Sigmoid colon (tissue), 7 donors: ENCODE results near the gene RSAD1. TPM values are rescaled to one million over a fixed set of nuclear protein-coding genes. Genes with fewer than 3 reads are reported as not detected.

Source experiments
- DNase-seq: peaks from one replicate; pipeline ENCODE4 v3.0.0-alpha.2; 2019
- H3K27ac ChIP-seq, 4 donors: fragments of 200-600 bp; sonication (generic); one replicate each; pipeline ENCODE4 v1.5.1; 2016 to 2019; ENCODE audit warnings: mild to moderate bottlenecking in 1 of 4
- H3K27me3 ChIP-seq, 3 donors: fragments of 200-600 bp; sonication (generic); one replicate each; pipeline ENCODE4 v1.5.1; 2019; ENCODE audit warnings: mild to moderate bottlenecking in 1 of 3
- H3K36me3 ChIP-seq, 4 donors: fragments of 200-600 bp; sonication (generic); one replicate each; pipeline ENCODE4 v1.5.1; 2016 to 2019
- H3K4me1 ChIP-seq, 4 donors: fragments of 200-600 bp; sonication (generic); one replicate each; pipeline ENCODE4 v1.5.1; 2017 to 2019
- H3K4me3 ChIP-seq, 4 donors: fragments of 200-600 bp; sonication (generic); one replicate each; pipeline ENCODE4 v1.5.1; 2017 to 2019; ENCODE audit warnings: mild to moderate bottlenecking in 2 of 4, moderate library complexity in 1 of 4
- H3K9me3 ChIP-seq, 4 donors: fragments of 200-600 bp in 3 of 4; sonication (generic) in 3 of 4; one replicate each; pipeline versions ENCODE4 v1.5.1 to v1.6.1; 2013 to 2019
- CTCF ChIP-seq, 4 experiments: fragments of 450-650 bp in 3 of 4; fragments of 200-600 bp in 1 of 4; IDR thresholded peaks; one replicate each; pipeline ENCODE4 v1.5.1; 2016 to 2019; ENCODE audit warnings: antibody characterized with exemption in 4 of 4, mild to moderate bottlenecking in 3 of 4, moderate library complexity in 2 of 4
- EP300 ChIP-seq, 4 donors: sonication (generic); formaldehyde crosslinking; IDR thresholded peaks; one replicate each; pipeline ENCODE4 v1.6.1; 2017; ENCODE audit warnings: antibody characterized with exemption in 4 of 4
- POLR2A ChIP-seq, 2 donors: fragments of 450-650 bp; IDR thresholded peaks; one replicate each; pipeline ENCODE4 v1.6.1; 2016; ENCODE audit warnings: antibody characterized with exemption in 2 of 2, mild to moderate bottlenecking in 2 of 2, moderate library complexity in 2 of 2
- POLR2AphosphoS5 ChIP-seq, 4 donors: sonication (generic); formaldehyde crosslinking; IDR thresholded peaks; one replicate each; pipeline ENCODE4 v1.6.1; 2017; ENCODE audit warnings: antibody characterized with exemption in 4 of 4
- WGBS, 2 donors: extraction: QIAGEN DNeasy Blood & Tissue Kit; methylation state at CpG; one replicate each; pipeline ENCODE4 v1.1.7; 2013; 5-methylcytosine and 5-hydroxymethylcytosine counted together
- intact Hi-C: fragments of 100-400 bp; cut with DNase I; formaldehyde crosslinking; loops from one replicate; pipeline ENCODE4 v1.15.1; 2023
- polyA plus RNA-seq, 3 donors: library from polyadenylated mRNA; stranded (reverse); fragments of 200-250 nt; gene quantifications; one replicate each; pipeline ENCODE4 v1.2.3, GENCODE V29; 2013
- total RNA-seq, 4 donors: library from RNA; depleted of rRNA; stranded (reverse); fragments of >200 nt; gene quantifications; one replicate each; pipeline ENCODE4 v1.1.0, GENCODE V29; 2016
- donor health status: healthy with polysubstance abuse.
- donor health status: Bipolar disorder and iron deficiency.
- donor health status: healthy.

The RSAD1 gene
- total and polyA plus RNA-seq, 7 donors = 18.6 to 33.6 (median 23.2) TPM

GRCh38 chr17:50498021-50498874 lies 19.6 kb downstream of the RSAD1 start:
- H3K4me1 ChIP-seq = no peaks in the 10 kb centered on the region
- no peaks in the 10 kb centered on the region for H3K27me3 ChIP-seq
- WGBS, 2 donors = 35 to 76% methylated on average over 7 of the region's 7 CpGs
- no peaks in the 10 kb centered on the region for H3K9me3 ChIP-seq
- intact Hi-C loops = no loop called here
- no peaks in the 10 kb centered on the region for H3K36me3 ChIP-seq
- H3K27ac ChIP-seq = no peak overlapping the region
- TF ChIP-seq POLR2AphosphoS5 (IDR thresholded peaks at IDR 0.05) = no peak
- TF ChIP-seq CTCF (IDR thresholded peaks at IDR 0.05) = no peak
- TF ChIP-seq POLR2A (IDR thresholded peaks at IDR 0.05) = no peak
- no peak for TF ChIP-seq EP300 (IDR thresholded peaks at IDR 0.05)
- no peak overlapping the region for H3K4me3 ChIP-seq
- no peak for DNase-seq

- Histone ChIP-seq H3K4me3 (no peak overlapping the region), H3K36me3 (no peaks in the 10 kb centered on the region), H3K9me3 (no peaks in the 10 kb centered on the region), H3K27ac (no peak overlapping the region), H3K27me3 (no peaks in the 10 kb centered on the region), H3K4me1 (no peaks in the 10 kb centered on the region)
- TF ChIP-seq POLR2A (IDR thresholded peaks at IDR 0.05) = no peak
- TF ChIP-seq POLR2AphosphoS5 (IDR thresholded peaks at IDR 0.05) = no peak
- TF ChIP-seq EP300 (IDR thresholded peaks at IDR 0.05) = no peak
- TF ChIP-seq CTCF (IDR thresholded peaks at IDR 0.05) = no peak
- DNase-seq = no peak
- intact Hi-C loops = no loop called here
These were observed 20.6 kb downstream of the RSAD1 start for GRCh38 chr17:50499270-50499669.

- Histone ChIP-seq H3K27ac (no peak overlapping the region), H3K9me3 (no peaks in the 10 kb centered on the region), H3K4me1 (no peaks in the 10 kb centered on the region), H3K4me3 (no peak overlapping the region), H3K27me3 (no peaks in the 10 kb centered on the region), H3K36me3 (no peaks in the 10 kb centered on the region)
- TF ChIP-seq EP300 (IDR thresholded peaks at IDR 0.05) = no peak
- TF ChIP-seq POLR2A (IDR thresholded peaks at IDR 0.05) = no peak
- TF ChIP-seq CTCF (IDR thresholded peaks at IDR 0.05) = no peak
- no peak for TF ChIP-seq POLR2AphosphoS5 (IDR thresholded peaks at IDR 0.05)
- no peak for DNase-seq
- intact Hi-C loops = no loop called here
- WGBS, 2 donors = 97% methylated on average over 2 of the region's 2 CpGs
These were observed 21.1 kb downstream of the RSAD1 start for GRCh38 chr17:50499721-50500120.

- Histone ChIP-seq H3K4me1 (no peaks in the 10 kb centered on the region), H3K36me3 (no peaks in the 10 kb centered on the region), H3K27me3 (no peaks in the 10 kb centered on the region), H3K4me3 (no peak overlapping the region), H3K9me3 (no peaks in the 10 kb centered on the region), H3K27ac (peak overlapping the region in 1 of 4 donors; percentile 28)
- no peak for DNase-seq
- 23 to 38% methylated on average over 5 of the region's 5 CpGs for WGBS, 2 donors
- TF ChIP-seq EP300 (IDR thresholded peaks at IDR 0.05) = no peak
- no peak for TF ChIP-seq POLR2A (IDR thresholded peaks at IDR 0.05)
- TF ChIP-seq POLR2AphosphoS5 (IDR thresholded peaks at IDR 0.05) = no peak
- no peak for TF ChIP-seq CTCF (IDR thresholded peaks at IDR 0.05)
- intact Hi-C loops = no loop called here
These were observed 22.4 kb downstream of the RSAD1 start for GRCh38 chr17:50501054-50501453.
